Naive thymus-derived CD4-positive, alpha-beta T cell (primary cell): ENCODE data around the gene DOK3. TPM values are rescaled to one million over a fixed set of nuclear protein-coding genes. Genes with fewer than 3 reads are reported as not detected.
A peak's percentile ranks its signal among the peaks of the same experiment; 100 is the strongest.

Source experiments
- ATAC-seq: fragments of 150-1000 bp; cut with Tn5 transposase; 2 replicates; pipeline ENCODE4 v1.10.0; 2021; ENCODE audit warnings: mild to moderate bottlenecking, moderate library complexity
- CTCF ChIA-PET: fragments of 350-600 bp; sonication (Branson Sonifier 250); formaldehyde crosslinking; loops from one replicate; lab custom pipeline; 2021; ENCODE audit warnings: antibody characterized with exemption; lab: Charles Lee
- POLR2A ChIA-PET: fragments of 350-600 bp; sonication (Branson Sonifier 250); formaldehyde crosslinking; loops from one replicate; lab custom pipeline; 2021; ENCODE audit warnings: antibody characterized with exemption, inconsistent platforms; lab: Charles Lee
- DNase-seq, 9 donors: peaks; one replicate each; pipeline versions ENCODE4 v3.0.0 to v3.0.0-alpha.2; 2020 to 2022; ENCODE audit warnings: mixed read lengths in 1 of 9
- H3K27ac ChIP-seq: one replicate; pipeline ENCODE4 v1.7.0; 2013; ENCODE audit warnings: mild to moderate bottlenecking, low read depth, low read length, moderate library complexity
- H3K27me3 ChIP-seq, 2 donors: one replicate each; pipeline ENCODE4 v1.7.0; 2013; ENCODE audit warnings: low read length in 2 of 2, mild to moderate bottlenecking in 2 of 2, moderate library complexity in 2 of 2; ENCODE audit not compliant: control insufficient read depth in 2 of 2, insufficient read depth in 2 of 2
- H3K36me3 ChIP-seq, 3 experiments: 1 replicate in 2 of 3; 2 replicates in 1 of 3; pipeline ENCODE4 v1.7.0; 2013; ENCODE audit warnings: low read length in 3 of 3, mild to moderate bottlenecking in 3 of 3, moderate library complexity in 1 of 3; ENCODE audit not compliant: insufficient read depth in 3 of 3, control insufficient read depth in 2 of 3
- H3K4me1 ChIP-seq, 2 donors: one replicate each; pipeline ENCODE4 v1.7.0; 2013; ENCODE audit warnings: low read length in 2 of 2, mild to moderate bottlenecking in 2 of 2, moderate library complexity in 1 of 2; ENCODE audit not compliant: control insufficient read depth in 2 of 2, insufficient read depth in 2 of 2
- H3K4me3 ChIP-seq: 2 replicates; pipeline ENCODE4 v1.7.0; 2013; ENCODE audit warnings: mild to moderate bottlenecking, low read length
- H3K9me3 ChIP-seq, 3 experiments: 1 replicate in 2 of 3; 2 replicates in 1 of 3; pipeline ENCODE4 v1.7.0; 2013; ENCODE audit warnings: low read length in 3 of 3; ENCODE audit not compliant: control insufficient read depth in 2 of 3
- H3K27ac Mint-ChIP-seq, 9 donors: one replicate each; pipeline ENCODE4 v1.8.0; 2020 to 2022; ENCODE audit warnings: mixed read lengths in 9 of 9, mild to moderate bottlenecking in 8 of 9, moderate library complexity in 5 of 9, inconsistent platforms in 2 of 9
- H3K27me3 Mint-ChIP-seq, 5 donors: one replicate each; pipeline ENCODE4 v1.8.0; 2021 to 2022; ENCODE audit warnings: mixed read lengths in 5 of 5, mild to moderate bottlenecking in 1 of 5
- H3K36me3 Mint-ChIP-seq, 5 donors: one replicate each; pipeline ENCODE4 v1.8.0; 2020 to 2022; ENCODE audit warnings: mixed read lengths in 5 of 5, mild to moderate bottlenecking in 3 of 5, inconsistent platforms in 1 of 5
- H3K4me1 Mint-ChIP-seq, 7 donors: one replicate each; pipeline ENCODE4 v1.8.0; 2020 to 2022; ENCODE audit warnings: mixed read lengths in 7 of 7, mild to moderate bottlenecking in 3 of 7, inconsistent platforms in 1 of 7
- H3K4me3 Mint-ChIP-seq, 10 donors: one replicate each; pipeline ENCODE4 v1.8.0; 2020 to 2022; ENCODE audit warnings: mild to moderate bottlenecking in 10 of 10, mixed read lengths in 10 of 10, moderate library complexity in 6 of 10, inconsistent platforms in 2 of 10
- H3K9me3 Mint-ChIP-seq, 11 donors: one replicate each; pipeline ENCODE4 v1.8.0; 2020 to 2022; ENCODE audit warnings: mixed read lengths in 11 of 11, mild to moderate bottlenecking in 4 of 11, inconsistent platforms in 1 of 11, moderate library complexity in 1 of 11
- intact Hi-C, 2 donors: fragments of 100-400 bp; cut with micrococcal nuclease; formaldehyde crosslinking; loops; one replicate each; pipeline ENCODE4 v1.15.1; 2023
- polyA plus RNA-seq, 2 donors: library from polyadenylated mRNA; unstranded; fragments of 300-500 nt; fragmentation: Illumina TruSeq; gene quantifications; one replicate each; pipeline ENCODE4 v1.2.3, GENCODE V29; 2021
- total RNA-seq, 6 experiments: library from RNA in 5 of 6; stranded (reverse) in 5 of 6; gene quantifications; 1 replicate in 5 of 6; 2 replicates in 1 of 6; pipeline ENCODE4 v1.2.3 and lab custom pipeline; 2021 to 2026

DOK3 gene
- total and polyA plus RNA-seq, 7 experiments from 2014 or later = 0.09 to 67.1 (median 4.0) TPM

DNA sequence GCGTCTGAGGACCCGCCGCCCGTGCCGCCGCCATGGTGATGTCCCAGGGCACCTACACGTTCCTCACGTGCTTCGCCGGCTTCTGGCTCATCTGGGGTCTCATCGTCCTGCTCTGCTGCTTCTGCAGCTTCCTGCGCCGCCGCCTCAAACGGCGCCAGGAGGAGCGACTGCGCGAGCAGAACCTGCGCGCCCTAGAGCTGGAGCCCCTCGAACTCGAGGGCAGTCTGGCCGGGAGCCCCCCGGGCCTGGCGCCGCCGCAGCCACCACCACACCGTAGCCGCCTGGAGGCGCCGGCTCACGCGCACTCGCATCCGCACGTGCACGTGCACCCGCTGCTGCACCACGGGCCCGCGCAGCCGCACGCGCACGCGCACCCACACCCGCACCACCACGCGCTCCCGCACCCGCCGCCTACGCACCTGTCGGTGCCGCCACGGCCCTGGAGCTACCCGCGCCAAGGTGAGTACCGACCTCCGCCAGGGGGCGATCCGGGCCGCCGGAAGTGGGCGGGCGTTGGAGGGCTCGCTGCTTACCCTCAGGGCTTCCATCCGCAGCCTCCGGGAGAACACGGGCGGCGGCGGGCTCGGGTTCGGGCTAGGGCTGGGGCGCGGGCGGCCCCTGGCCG is 54.5 kb downstream of the DOK3 start:
- H3K9me3 Mint-ChIP-seq = peaks cover 0 to 11% (median 0%) of the 10 kb centered on the region in 11 donors
- DNase-seq (peak; percentile 93 to 97 (median 94)), ATAC-seq (peak; percentile 70)
- ChIA-PET CTCF (interaction anchor here (0.5 to 8.1 kb wide), 27 partner anchors 9 to 201 kb away, joined by 3 to 189 read pairs (median 5); partner anchors contain the start of genes F12, GRK6, LMAN2 and PDLIM7), POLR2A (interaction anchor here (0.6 to 23.1 kb wide), 17 partner anchors 9 to 151 kb away, joined by 3 to 804 read pairs (median 6); partner anchors contain the start of genes GRK6, PRELID1, PRR7 and RAB24)
- Histone ChIP-seq H3K27ac (peak overlapping the region; percentile 97), H3K9me3 (no peaks in the 10 kb centered on the region), H3K4me3 (peak overlapping the region; percentile 70), H3K36me3 (peaks cover 0 to 4% (median 0%) of the 10 kb centered on the region in 3 experiments), H3K27me3 (no peaks in the 10 kb centered on the region), H3K4me1 (peaks cover 12% of the 10 kb centered on the region in 2 donors)
- H3K4me3 Mint-ChIP-seq = peak overlapping the region; percentile 66 to 92 (median 85)
- intact Hi-C loops = loop anchor here (1.0 to 10.0 kb wide), 11 partner anchors 24 to 607 kb away; partner anchors contain the start of genes GRK6 (in 2 of the 2), NSD1 (in 2 of the 2), DDX41 (in 1 of the 2) and PDLIM7 (in 1 of the 2)
- peak overlapping the region in 8 of 9 donors; percentile 6 to 95 (median 60) for H3K27ac Mint-ChIP-seq
- peaks cover 10 to 27% (median 17%) of the 10 kb centered on the region in 7 donors for H3K4me1 Mint-ChIP-seq
- no peaks in the 10 kb centered on the region for H3K36me3 Mint-ChIP-seq
- peaks cover 0 to 22% (median 0%) of the 10 kb centered on the region in 5 donors for H3K27me3 Mint-ChIP-seq

DNA sequence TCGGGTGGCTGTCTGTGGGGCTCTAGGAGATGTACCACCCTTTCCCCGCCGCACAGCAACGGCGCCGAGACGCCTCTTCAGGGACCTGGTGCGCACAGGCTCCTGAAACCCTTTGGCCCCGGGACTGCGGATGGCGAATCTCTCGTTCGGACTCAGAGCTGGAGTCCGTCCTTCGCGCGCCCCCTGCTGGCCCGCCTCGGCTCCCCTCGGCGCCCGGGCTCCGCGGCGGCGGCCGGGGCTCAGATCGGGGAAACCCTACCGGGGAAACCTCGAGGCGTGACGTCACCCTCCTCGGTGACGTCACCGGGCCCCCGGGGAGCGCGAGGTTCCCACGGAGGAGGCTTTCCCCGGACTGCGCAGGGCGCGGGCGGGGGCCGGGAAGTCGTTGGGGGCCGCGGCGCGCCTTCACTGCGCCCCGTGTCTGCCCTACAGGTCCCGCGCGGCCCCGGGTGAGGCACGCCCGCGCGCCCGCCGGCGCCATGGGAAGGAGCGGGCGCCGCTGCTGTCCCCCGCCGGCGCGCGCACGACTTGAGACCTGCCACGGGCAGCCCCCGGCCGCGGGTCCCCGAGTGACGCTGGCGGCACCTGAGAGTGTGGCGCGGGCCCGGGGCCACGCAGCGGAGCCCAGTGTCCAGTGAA is 55.1 kb downstream of the DOK3 start:
- Histone ChIP-seq H3K9me3 (no peaks in the 10 kb centered on the region), H3K27ac (peak overlapping the region; percentile 97), H3K27me3 (no peaks in the 10 kb centered on the region), H3K4me3 (peak overlapping the region; percentile 70), H3K4me1 (peaks cover 12% of the 10 kb centered on the region in 2 donors), H3K36me3 (peaks cover 0 to 4% (median 0%) of the 10 kb centered on the region in 3 experiments)
- intact Hi-C loops = loop anchor here (1.0 to 10.0 kb wide), 14 partner anchors 8 to 608 kb away; partner anchors contain the start of genes GRK6 (in 2 of the 2), NSD1 (in 2 of the 2), DDX41 (in 1 of the 2) and PDLIM7 (in 1 of the 2)
- peak overlapping the region in 7 of 9 donors; percentile 51 to 95 (median 90) for H3K27ac Mint-ChIP-seq
- POLR2A ChIA-PET = interaction anchor here (0.8 to 23.1 kb wide), 14 partner anchors 8 to 145 kb away, joined by 3 to 804 read pairs (median 6); partner anchors contain the start of genes GRK6 and PRR7
- H3K36me3 Mint-ChIP-seq = no peaks in the 10 kb centered on the region
- peaks cover 0 to 22% (median 0%) of the 10 kb centered on the region in 5 donors for H3K27me3 Mint-ChIP-seq
- CTCF ChIA-PET = interaction anchor here (0.7 to 8.1 kb wide), 21 partner anchors 9 to 144 kb away, joined by 3 to 189 read pairs (median 5); partner anchors contain the start of genes F12, GRK6, LMAN2 and PDLIM7
- peak overlapping the region; percentile 66 to 92 (median 85) for H3K4me3 Mint-ChIP-seq
- peak; percentile 83 to 98 (median 88) for DNase-seq
- ATAC-seq = peak; percentile 68
- H3K9me3 Mint-ChIP-seq = peaks cover 0 to 11% (median 0%) of the 10 kb centered on the region in 11 donors
- H3K4me1 Mint-ChIP-seq = peaks cover 10 to 27% (median 17%) of the 10 kb centered on the region in 7 donors

DNA sequence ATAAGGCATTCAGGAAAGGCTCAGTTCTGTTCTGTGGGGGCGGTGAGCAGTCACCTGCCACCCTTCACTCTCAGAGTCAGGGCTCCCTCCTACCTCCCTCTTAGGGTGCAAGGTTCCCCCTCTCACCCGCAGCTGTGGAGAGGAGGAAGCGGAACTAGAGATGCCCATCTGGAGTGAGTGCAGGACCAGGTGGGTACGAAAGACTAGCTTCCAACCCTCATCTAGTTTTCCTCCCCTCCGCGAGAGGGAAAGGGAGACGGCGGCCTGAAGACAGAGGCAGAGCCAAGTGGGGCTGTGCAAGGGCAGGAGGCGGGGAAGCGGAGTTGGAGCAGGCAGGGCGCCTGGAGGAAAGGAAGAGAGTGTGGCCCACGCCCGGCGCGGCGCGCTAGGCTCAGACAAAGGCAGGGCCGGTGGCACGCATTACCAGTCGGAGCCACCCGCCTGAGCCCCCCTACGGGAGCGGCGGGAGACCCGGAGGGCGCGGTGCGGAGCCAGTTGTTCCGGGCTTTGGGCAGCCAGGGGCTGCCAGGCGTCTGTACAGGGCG is 55.7 kb downstream of the DOK3 start:
- Mint-ChIP-seq H3K9me3 (peaks cover 0 to 11% (median 0%) of the 10 kb centered on the region in 11 donors), H3K27me3 (peaks cover 0 to 22% (median 0%) of the 10 kb centered on the region in 5 donors), H3K36me3 (no peaks in the 10 kb centered on the region), H3K4me3 (peak overlapping the region; percentile 77 to 90 (median 83)), H3K27ac (peak overlapping the region; percentile 72 to 94 (median 90)), H3K4me1 (peaks cover 10 to 28% (median 18%) of the 10 kb centered on the region in 7 donors)
- intact Hi-C loops = loop anchor here (1.0 to 10.0 kb wide), 5 partner anchors 8 to 339 kb away; partner anchors contain the start of gene PRR7 (in 1 of the 2)
- ATAC-seq (no peak), DNase-seq (peak in 1 of 9 donors; percentile 46)
- peak overlapping the region; percentile 97 for H3K27ac ChIP-seq
- peak overlapping the region; percentile 70 for H3K4me3 ChIP-seq
- no peaks in the 10 kb centered on the region for H3K9me3 ChIP-seq
- peaks cover 0 to 4% (median 0%) of the 10 kb centered on the region in 3 experiments for H3K36me3 ChIP-seq
- CTCF ChIA-PET = interaction anchor here (0.9 to 8.1 kb wide), 11 partner anchors 10 to 144 kb away, joined by 3 to 189 read pairs (median 12); partner anchors contain the start of genes F12, GRK6, LMAN2 and PFN3
- POLR2A ChIA-PET = interaction anchor here (0.6 to 23.1 kb wide), 11 partner anchors 7 to 105 kb away, joined by 3 to 804 read pairs (median 19); partner anchors contain the start of genes GRK6, PDLIM7 and PRR7
- H3K27me3 ChIP-seq = no peaks in the 10 kb centered on the region
- H3K4me1 ChIP-seq = peaks cover 12% of the 10 kb centered on the region in 2 donors

GRCh38 chr5:177452688-177453638 is 56.7 kb downstream of the DOK3 start:
- H3K27me3 ChIP-seq = no peaks in the 10 kb centered on the region
- Mint-ChIP-seq H3K4me3 (peak overlapping the region in 9 of 10 donors; percentile 17 to 90 (median 77)), H3K4me1 (peaks cover 18 to 38% (median 28%) of the 10 kb centered on the region in 7 donors), H3K27me3 (peaks cover 0 to 29% (median 0%) of the 10 kb centered on the region in 5 donors), H3K9me3 (peaks cover 0 to 11% (median 0%) of the 10 kb centered on the region in 11 donors), H3K36me3 (no peaks in the 10 kb centered on the region), H3K27ac (peak overlapping the region; percentile 71 to 94 (median 90))
- ChIA-PET CTCF (interaction anchor here (0.7 to 8.1 kb wide), 10 partner anchors 9 to 919 kb away, joined by 3 to 189 read pairs (median 14); partner anchors contain the start of genes F12, GRK6 and PFN3), POLR2A (interaction anchor here (0.6 to 23.1 kb wide), 13 partner anchors 6 to 104 kb away, joined by 3 to 804 read pairs (median 4); partner anchors contain the start of genes GRK6, PDLIM7 and PRR7)
- DNase-seq = peak in 1 of 9 donors; percentile 28
- H3K36me3 ChIP-seq = peaks cover 0 to 4% (median 0%) of the 10 kb centered on the region in 3 experiments
- no peak for ATAC-seq
- H3K27ac ChIP-seq = no peak overlapping the region
- intact Hi-C loops = loop anchor here in 1 of 2 donors (10.0 kb wide), 1 partner anchor 338 kb away; no protein-coding TSS in a partner anchor
- no peak overlapping the region for H3K4me3 ChIP-seq
- no peaks in the 10 kb centered on the region for H3K9me3 ChIP-seq
- peaks cover 12 to 20% of the 10 kb centered on the region in 2 donors for H3K4me1 ChIP-seq
